H1 (cell line): ENCODE data around the gene LRP8. TPM values are rescaled to one million over a fixed set of nuclear protein-coding genes. Genes with fewer than 3 reads are reported as not detected.

Experiments
- CTCF ChIA-PET: fragments of 300-600 bp; sonication (Branson Sonifier 250); formaldehyde crosslinking; loops from one replicate; lab custom pipeline; 2021; ENCODE audit not compliant: partially characterized antibody; lab: Charles Lee
- POLR2A ChIA-PET: fragments of 300-600 bp; sonication (Branson Sonifier 250); formaldehyde crosslinking; loops from one replicate; lab custom pipeline; 2021; ENCODE audit warnings: inconsistent platforms; ENCODE audit not compliant: partially characterized antibody; lab: Charles Lee
- DNase-seq, 2 experiments: peaks; one replicate each; pipeline versions ENCODE4 v3.0.0 to v3.0.0-alpha.2; 2010 to 2022; ENCODE audit warnings: low spot score in 2 of 2, low read depth in 1 of 2, mixed read lengths in 1 of 2
- FAIRE-seq: peaks from 2 replicates; lab custom pipeline; 2011; peaks lifted over from hg19 to GRCh38; lab: Jason Lieb, UNC
- H2AFZ ChIP-seq: 2 replicates; pipeline ENCODE4 v1.8.1; 2012; ENCODE audit warnings: low read length, inconsistent platforms
- H2AK5ac ChIP-seq: 2 replicates; pipeline ENCODE4 v1.6.1; 2013; ENCODE audit warnings: low read depth, low read length
- H2BK120ac ChIP-seq: replicated peaks from 2 replicates; pipeline ENCODE3; 2013; ENCODE audit warnings: low read depth, low read length, inconsistent platforms
- H2BK12ac ChIP-seq: 2 replicates; pipeline ENCODE4 v1.6.1; 2013; ENCODE audit warnings: low read depth, low read length
- H2BK15ac ChIP-seq: 2 replicates; pipeline ENCODE4 v1.6.1; 2013; ENCODE audit warnings: low read length
- H2BK20ac ChIP-seq: 2 replicates; pipeline ENCODE4 v1.6.1; 2013; ENCODE audit warnings: low read length
- H2BK5ac ChIP-seq: 2 replicates; pipeline ENCODE4 v1.6.1; 2013; ENCODE audit warnings: low read depth, low read length
- H3K14ac ChIP-seq: 2 replicates; pipeline ENCODE4 v1.6.1; 2013; ENCODE audit warnings: inconsistent platforms; ENCODE audit not compliant: insufficient read length
- H3K18ac ChIP-seq: 2 replicates; pipeline ENCODE4 v1.6.1; 2013; ENCODE audit warnings: low read length; ENCODE audit errors: extremely low read depth
- H3K23ac ChIP-seq: 2 replicates; pipeline ENCODE4 v1.6.1; 2013; ENCODE audit warnings: inconsistent platforms; ENCODE audit not compliant: insufficient read length
- H3K23me2 ChIP-seq: 2 replicates; pipeline ENCODE4 v1.6.1; 2013; ENCODE audit warnings: low read depth, low read length
- H3K27ac ChIP-seq: 2 replicates; pipeline ENCODE4 v1.6.1; 2011; ENCODE audit warnings: low read depth, low read length, inconsistent platforms
- H3K27me3 ChIP-seq, 4 experiments: replicated peaks in 1 of 4; 1 replicate in 1 of 4; 2 replicates in 3 of 4; pipeline versions ENCODE4 v1.6.1 to v1.8.1; 2011 to 2013; ENCODE audit warnings: low read length in 3 of 4, mild to moderate bottlenecking in 3 of 4, inconsistent platforms in 2 of 4, mixed read lengths in 2 of 4, moderate library complexity in 1 of 4; ENCODE audit not compliant: control insufficient read depth in 3 of 4, insufficient read depth in 3 of 4; ENCODE audit errors: extremely low read depth in 1 of 4
- H3K36me3 ChIP-seq, 4 experiments: 2 replicates each; pipeline versions ENCODE4 v1.6.1 to v1.8.1; 2011 to 2013; ENCODE audit warnings: mild to moderate bottlenecking in 4 of 4, low read length in 3 of 4, moderate library complexity in 2 of 4, control low read depth in 1 of 4, inconsistent platforms in 1 of 4; ENCODE audit not compliant: insufficient read depth in 4 of 4, control insufficient read depth in 2 of 4
- H3K4ac ChIP-seq: replicated peaks from 2 replicates; pipeline ENCODE3; 2013; ENCODE audit warnings: low read length, low read depth, mixed read lengths, inconsistent platforms; ENCODE audit not compliant: insufficient read length
- H3K4me1 ChIP-seq, 4 experiments: replicated peaks in 1 of 4; 1 replicate in 1 of 4; 2 replicates in 3 of 4; pipeline versions ENCODE4 v1.6.1 to v1.8.1; 2011 to 2013; ENCODE audit warnings: low read length in 3 of 4, inconsistent platforms in 2 of 4, mixed read lengths in 1 of 4; ENCODE audit not compliant: insufficient read depth in 4 of 4, control insufficient read depth in 3 of 4
- H3K4me2 ChIP-seq, 2 experiments: 2 replicates each; pipeline versions ENCODE4 v1.6.1 to v1.8.1; 2011 to 2013; ENCODE audit warnings: low read depth in 2 of 2, low read length in 2 of 2, control low read depth in 1 of 2, inconsistent platforms in 1 of 2, mild to moderate bottlenecking in 1 of 2; ENCODE audit not compliant: insufficient read depth in 1 of 2
- H3K4me3 ChIP-seq, 4 experiments: fragments of 200-600, 300-600 bp in 1 of 4; sonication (generic), shearing (Covaris generic), sonication (Bioruptor Twin) in 1 of 4; 2 replicates each; pipeline versions ENCODE4 v1.5.1 to v1.8.1; 2011 to 2016; ENCODE audit warnings: low read length in 4 of 4, low read depth in 3 of 4, control low read depth in 2 of 4, inconsistent platforms in 2 of 4, mild to moderate bottlenecking in 2 of 4, mixed read lengths in 1 of 4, moderate library complexity in 1 of 4; ENCODE audit not compliant: insufficient read depth in 2 of 4; ENCODE audit errors: extremely low read depth in 1 of 4
- H3K56ac ChIP-seq: replicated peaks from 2 replicates; pipeline ENCODE3; 2013; ENCODE audit warnings: low read depth, mild to moderate bottlenecking, mixed read lengths, low read length, inconsistent platforms; ENCODE audit not compliant: insufficient read length
- H3K79me1 ChIP-seq: 2 replicates; pipeline ENCODE4 v1.6.1; 2013; ENCODE audit warnings: low read depth, low read length, control low read depth
- H3K79me2 ChIP-seq, 2 experiments: 2 replicates each; pipeline versions ENCODE4 v1.6.1 to v1.8.1; 2012 to 2013; ENCODE audit warnings: low read length in 2 of 2, mild to moderate bottlenecking in 2 of 2, inconsistent platforms in 1 of 2; ENCODE audit not compliant: insufficient read depth in 2 of 2, control insufficient read depth in 1 of 2
- H3K9ac ChIP-seq, 4 experiments: replicated peaks in 1 of 4; 1 replicate in 1 of 4; 2 replicates in 3 of 4; pipeline versions ENCODE4 v1.6.1 to v1.8.1; 2011 to 2013; ENCODE audit warnings: low read depth in 3 of 4, low read length in 3 of 4, control low read depth in 2 of 4, mild to moderate bottlenecking in 2 of 4, moderate library complexity in 2 of 4, inconsistent platforms in 1 of 4; ENCODE audit errors: extremely low read depth in 1 of 4
- H3K9me3 ChIP-seq, 2 experiments: 2 replicates each; pipeline versions ENCODE4 v1.6.1 to v1.8.1; 2012 to 2013; ENCODE audit warnings: mild to moderate bottlenecking in 2 of 2, moderate library complexity in 2 of 2, control low read depth in 1 of 2, inconsistent platforms in 1 of 2, low read depth in 1 of 2, low read length in 1 of 2, mixed read lengths in 1 of 2; ENCODE audit not compliant: insufficient read depth in 2 of 2
- H4K20me1 ChIP-seq, 2 experiments: replicated peaks in 1 of 2; 2 replicates each; pipeline versions ENCODE3 to v1.8.1; 2011 to 2013; ENCODE audit warnings: inconsistent platforms in 2 of 2, low read length in 2 of 2, mild to moderate bottlenecking in 1 of 2; ENCODE audit not compliant: insufficient read depth in 2 of 2, control insufficient read depth in 1 of 2
- H4K5ac ChIP-seq: 2 replicates; pipeline ENCODE4 v1.6.1; 2013; ENCODE audit warnings: low read length, low read depth, mixed read lengths, inconsistent platforms; ENCODE audit not compliant: insufficient read length
- H4K8ac ChIP-seq: 2 replicates; pipeline ENCODE4 v1.8.0; 2013; ENCODE audit warnings: mild to moderate bottlenecking, moderate library complexity, low read length, inconsistent platforms; ENCODE audit not compliant: insufficient read depth; ENCODE audit errors: extremely low read depth
- H4K91ac ChIP-seq: replicated peaks from 2 replicates; pipeline ENCODE3; 2013; ENCODE audit warnings: low read length, mixed read lengths, inconsistent platforms; ENCODE audit not compliant: insufficient read length
- ASH2L ChIP-seq: fragments of 200-600, 300-600 bp; sonication (generic); IDR thresholded peaks from one replicate; pipeline ENCODE4 v1.7.1; 2017; ENCODE audit warnings: low read length
- BCL11A ChIP-seq, 2 experiments: IDR thresholded peaks; one replicate each; pipeline ENCODE4 v1.6.1; 2011; ENCODE audit warnings: low read depth in 2 of 2, low read length in 2 of 2, mild to moderate bottlenecking in 2 of 2
- CREB1 ChIP-seq: IDR thresholded peaks from 2 replicates; pipeline ENCODE4 v1.6.1; 2012; ENCODE audit warnings: inconsistent platforms
- HDAC6 ChIP-seq: IDR thresholded peaks from one replicate; pipeline ENCODE4 v1.7.1; 2012; ENCODE audit warnings: low read depth, mild to moderate bottlenecking, inconsistent platforms, low read length, moderate library complexity
- SRF ChIP-seq: IDR thresholded peaks from 2 replicates; pipeline ENCODE4 v1.6.1; 2011; ENCODE audit warnings: mild to moderate bottlenecking, low read depth, low read length, moderate library complexity
- WGBS, 2 experiments: shearing (Covaris generic) in 1 of 2; methylation state at CpG; one replicate each; pipeline versions ENCODE4 v1.1.6 to v1.1.7; 2013 to 2015; ENCODE audit warnings: low lambda C conversion rate in 2 of 2, mixed read lengths in 2 of 2, inconsistent platforms in 1 of 2, low coverage in 1 of 2, missing lambda C conversion rate in 1 of 2; ENCODE audit not compliant: insufficient replicate concordance in 2 of 2, insufficient coverage in 1 of 2, insufficient read length in 1 of 2; ENCODE audit errors: extremely low coverage in 1 of 2, missing lambda C conversion rate in 1 of 2; 5-methylcytosine and 5-hydroxymethylcytosine counted together
- polyA plus RNA-seq, 7 experiments: library from polyadenylated mRNA; depleted of rRNA in 3 of 7; stranded (reverse) in 5 of 7; unstranded in 2 of 7; fragments of >200 nt in 5 of 7; fragments of 200-250 nt in 2 of 7; gene quantifications; 1 replicate in 5 of 7; 2 replicates in 1 of 7; 4 replicates in 1 of 7; pipeline versions ENCODE4 v1.2.1 to v1.2.3, GENCODE V29; 2011 to 2013; ENCODE audit warnings: missing spikeins in 2 of 7, mixed read lengths in 2 of 7
- total RNA-seq: library from RNA; stranded (reverse); fragmentation: NEBNext Ultra II Directional; extraction: Animal tissue kit (Norgen Biotek cat#: 25700); gene quantifications from 2 replicates; pipeline ENCODE4 v1.2.1, GENCODE V29; 2021

Gene LRP8
- total and polyA plus RNA-seq, 2 of the 8 experiments (the other 6 are each of a cell fraction or from before 2014, with no cell fraction given), result 63.2 to 66.4 TPM

DNA sequence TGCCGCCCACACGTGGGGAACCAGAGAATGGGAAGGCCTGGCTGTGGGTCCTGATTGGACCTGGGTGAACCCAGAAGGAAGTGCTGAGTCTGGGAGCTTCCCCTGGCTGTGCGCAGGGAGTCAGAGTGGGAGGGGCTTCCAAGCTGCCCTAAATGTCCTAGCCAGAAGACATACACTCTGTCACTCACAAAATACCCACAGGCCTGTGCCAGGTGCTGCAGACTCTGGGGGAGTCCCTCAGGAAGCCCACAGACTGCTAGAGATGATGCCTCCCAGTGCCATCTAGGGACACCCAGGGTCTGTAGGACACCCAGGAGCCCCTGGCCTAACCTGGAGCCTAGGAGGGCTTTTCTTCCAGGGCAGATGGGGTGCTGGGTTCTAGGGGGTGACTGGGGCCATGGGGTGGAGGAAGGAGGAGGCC, 33.7 kb upstream of the LRP8 start:
- CTCF ChIA-PET, result interaction anchor here (1.1 kb wide), 1 partner anchor 14 kb away, joined by 4 read pairs; no protein-coding TSS in a partner anchor
- Histone ChIP-seq H2BK20ac (no peak overlapping the region), H3K4me1 (no peaks in the 10 kb centered on the region), H3K4ac (no peak overlapping the region), H2BK15ac (no peak overlapping the region), H3K14ac (no peak overlapping the region), H2AK5ac (no peak overlapping the region), H2AFZ (no peak overlapping the region), H3K23ac (no peak overlapping the region), H3K23me2 (no peaks in the 10 kb centered on the region), H3K4me2 (no peak overlapping the region), H2BK120ac (no peak overlapping the region), H3K4me3 (no peak overlapping the region), H3K9me3 (no peaks in the 10 kb centered on the region), H3K56ac (no peak overlapping the region), H2BK12ac (no peak overlapping the region), H3K27ac (no peak overlapping the region), H2BK5ac (no peak overlapping the region), H3K27me3 (no peaks in the 10 kb centered on the region; a peak in 1 of 7 replicates), H4K8ac (no peak overlapping the region), H3K9ac (no peak overlapping the region), H4K5ac (no peak overlapping the region), H4K20me1 (no peaks in the 10 kb centered on the region), H4K91ac (no peak overlapping the region), H3K18ac (no peak overlapping the region; the same call in 1 of the 2 replicates), H3K79me1 (no peaks in the 10 kb centered on the region), H3K79me2 (no peaks in the 10 kb centered on the region), H3K36me3 (no peaks in the 10 kb centered on the region)
- FAIRE-seq, result no peak
- peak in 1 of 2 experiments; percentile 35 for DNase-seq
- TF ChIP-seq BCL11A (IDR thresholded peaks at IDR 0.05; ENCODE audit: low read depth in 2 of 2, low read length in 2 of 2), result no peak
- no peak for TF ChIP-seq HDAC6
- no peak for TF ChIP-seq ASH2L
- TF ChIP-seq SRF, result no peak
- no peak for TF ChIP-seq CREB1
- POLR2A ChIA-PET, result no interaction called here
- WGBS, 2 experiments, result 87% methylated on average over 3 of the region's 3 CpGs; no CpG with 5 or more reads in 1 of the 2 experiments
